Tibial artery (tissue), 4 donors: ENCODE results near the gene EIF1B.

Source experiments
- DNase-seq, 2 donors: peaks; one replicate each; pipeline ENCODE4 v3.0.0-alpha.2; 2019
- H3K27ac ChIP-seq, 2 donors: fragments of 200-600 bp; sonication (generic) in 1 of 2; 1 replicate in 1 of 2; 2 replicates in 1 of 2; pipeline ENCODE4 v1.5.1; 2018 to 2019; ENCODE audit warnings: mild to moderate bottlenecking in 1 of 2
- H3K27me3 ChIP-seq, 2 donors: fragments of 200-600 bp; sonication (generic) in 1 of 2; one replicate each; pipeline versions ENCODE4 v1.5.1 to v1.6.0; 2016 to 2019
- H3K36me3 ChIP-seq, 3 donors: fragments of 200-600 bp; sonication (generic) in 2 of 3; one replicate each; pipeline ENCODE4 v1.5.1; 2016 to 2019; ENCODE audit warnings: mild to moderate bottlenecking in 2 of 3
- H3K4me1 ChIP-seq, 4 donors: fragments of 200-600 bp; sonication (generic) in 2 of 4; 1 replicate in 3 of 4; 2 replicates in 1 of 4; pipeline ENCODE4 v1.5.1; 2016 to 2019
- H3K4me3 ChIP-seq, 2 donors: fragments of 200-600 bp; sonication (generic) in 1 of 2; 1 replicate in 1 of 2; 2 replicates in 1 of 2; pipeline ENCODE4 v1.5.1; 2018 to 2019; ENCODE audit warnings: mild to moderate bottlenecking in 2 of 2
- H3K9me3 ChIP-seq, 3 donors: fragments of 200-600 bp; sonication (generic) in 1 of 3; one replicate each; pipeline ENCODE4 v1.5.1; 2016 to 2019
- intact Hi-C: fragments of 100-400 bp; cut with DNase I; formaldehyde crosslinking; loops from one replicate; pipeline ENCODE4 v1.15.0; 2023; ENCODE audit warnings: low total_unique reads
- TF ChIP-seq, protein P1 (sequence below), 2 experiments: fragments of 200-600 bp in 1 of 2; fragments of 450-650 bp in 1 of 2; IDR thresholded peaks; one replicate each; pipeline ENCODE4 v1.5.1; 2017 to 2019; ENCODE audit warnings: antibody characterized with exemption in 2 of 2, mild to moderate bottlenecking in 1 of 2, moderate library complexity in 1 of 2

EIF1B gene

GRCh38 chr3:40291471-40291870 is 18.0 kb upstream of the EIF1B start:
- Histone ChIP-seq H3K27me3 (no peaks in the 10 kb centered on the region), H3K4me1 (no peaks in the 10 kb centered on the region), H3K27ac (no peak overlapping the region), H3K36me3 (peaks cover 0 to 14% (median 6%) of the 10 kb centered on the region in 3 donors), H3K4me3 (no peak overlapping the region), H3K9me3 (no peaks in the 10 kb centered on the region)
- TF ChIP-seq, protein P1, sequence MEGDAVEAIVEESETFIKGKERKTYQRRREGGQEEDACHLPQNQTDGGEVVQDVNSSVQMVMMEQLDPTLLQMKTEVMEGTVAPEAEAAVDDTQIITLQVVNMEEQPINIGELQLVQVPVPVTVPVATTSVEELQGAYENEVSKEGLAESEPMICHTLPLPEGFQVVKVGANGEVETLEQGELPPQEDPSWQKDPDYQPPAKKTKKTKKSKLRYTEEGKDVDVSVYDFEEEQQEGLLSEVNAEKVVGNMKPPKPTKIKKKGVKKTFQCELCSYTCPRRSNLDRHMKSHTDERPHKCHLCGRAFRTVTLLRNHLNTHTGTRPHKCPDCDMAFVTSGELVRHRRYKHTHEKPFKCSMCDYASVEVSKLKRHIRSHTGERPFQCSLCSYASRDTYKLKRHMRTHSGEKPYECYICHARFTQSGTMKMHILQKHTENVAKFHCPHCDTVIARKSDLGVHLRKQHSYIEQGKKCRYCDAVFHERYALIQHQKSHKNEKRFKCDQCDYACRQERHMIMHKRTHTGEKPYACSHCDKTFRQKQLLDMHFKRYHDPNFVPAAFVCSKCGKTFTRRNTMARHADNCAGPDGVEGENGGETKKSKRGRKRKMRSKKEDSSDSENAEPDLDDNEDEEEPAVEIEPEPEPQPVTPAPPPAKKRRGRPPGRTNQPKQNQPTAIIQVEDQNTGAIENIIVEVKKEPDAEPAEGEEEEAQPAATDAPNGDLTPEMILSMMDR (IDR thresholded peaks at IDR 0.05) = no peak
- intact Hi-C loops = no loop called here
- DNase-seq = no peak

DNA sequence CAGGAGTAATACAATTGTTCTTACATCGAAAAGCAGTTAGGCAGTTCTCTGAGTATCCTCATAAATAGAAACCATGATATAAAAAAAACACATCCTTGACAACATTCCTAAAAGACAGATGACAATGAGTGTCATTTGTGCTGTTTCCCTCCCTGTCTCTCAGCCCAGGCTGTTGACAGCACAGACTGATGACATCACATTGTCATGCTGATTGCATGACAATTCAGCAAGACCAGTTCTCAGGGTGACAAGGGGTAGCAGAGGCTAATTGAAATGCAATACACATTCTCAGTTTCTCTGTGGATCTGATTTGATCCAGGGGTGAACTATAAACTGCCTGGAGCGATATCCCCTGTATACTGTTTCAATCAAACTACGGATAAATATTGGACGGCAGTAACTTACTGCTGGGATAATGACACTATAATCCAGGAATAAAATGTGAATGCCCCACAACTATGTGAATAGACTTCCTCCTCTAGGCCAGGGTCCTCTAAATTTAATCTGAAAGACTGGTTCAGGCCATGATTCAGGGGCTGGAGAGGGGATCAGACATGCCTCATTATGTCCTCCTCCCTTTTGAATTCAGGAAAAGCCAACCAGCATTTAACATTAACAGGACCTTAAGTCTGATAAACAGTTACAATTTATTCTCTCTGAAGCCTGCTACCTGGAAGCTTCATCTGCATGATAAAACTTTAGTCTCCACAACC is 16.7 kb upstream of the EIF1B start:
- Histone ChIP-seq H3K4me1 (no peaks in the 10 kb centered on the region), H3K27me3 (no peaks in the 10 kb centered on the region), H3K9me3 (no peaks in the 10 kb centered on the region), H3K27ac (no peak overlapping the region), H3K36me3 (peaks cover 0 to 14% (median 6%) of the 10 kb centered on the region in 3 donors), H3K4me3 (no peak overlapping the region)
- DNase-seq = no peak
- intact Hi-C loops = no loop called here
- TF ChIP-seq, protein P1 (IDR thresholded peaks at IDR 0.05) = no peak

GRCh38 chr3:40294434-40294833 is 15.1 kb upstream of the EIF1B start:
- DNase-seq = no peak
- intact Hi-C loops = no loop called here

GRCh38 chr3:40298075-40298474 is 11.4 kb upstream of the EIF1B start:
- intact Hi-C loops = no loop called here
- Histone ChIP-seq H3K27me3 (no peaks in the 10 kb centered on the region), H3K36me3 (peaks cover 0 to 12% (median 0%) of the 10 kb centered on the region in 3 donors), H3K9me3 (no peaks in the 10 kb centered on the region), H3K27ac (no peak overlapping the region), H3K4me1 (peaks cover 0 to 12% (median 5%) of the 10 kb centered on the region in 4 donors), H3K4me3 (no peak overlapping the region)
- no peak for DNase-seq
- TF ChIP-seq, protein P1 (IDR thresholded peaks at IDR 0.05) = no peak

More at GRCh38 chr3:40294434-40294833, 15.1 kb upstream of the EIF1B start:
- TF ChIP-seq, protein P1 (IDR thresholded peaks at IDR 0.05) = no peak
- no peak overlapping the region for H3K4me3 ChIP-seq
- peaks cover 0 to 14% (median 6%) of the 10 kb centered on the region in 3 donors for H3K36me3 ChIP-seq
- H3K27ac ChIP-seq = no peak overlapping the region
- H3K4me1 ChIP-seq = no peaks in the 10 kb centered on the region
- H3K27me3 ChIP-seq = no peaks in the 10 kb centered on the region
- no peaks in the 10 kb centered on the region for H3K9me3 ChIP-seq

DNA sequence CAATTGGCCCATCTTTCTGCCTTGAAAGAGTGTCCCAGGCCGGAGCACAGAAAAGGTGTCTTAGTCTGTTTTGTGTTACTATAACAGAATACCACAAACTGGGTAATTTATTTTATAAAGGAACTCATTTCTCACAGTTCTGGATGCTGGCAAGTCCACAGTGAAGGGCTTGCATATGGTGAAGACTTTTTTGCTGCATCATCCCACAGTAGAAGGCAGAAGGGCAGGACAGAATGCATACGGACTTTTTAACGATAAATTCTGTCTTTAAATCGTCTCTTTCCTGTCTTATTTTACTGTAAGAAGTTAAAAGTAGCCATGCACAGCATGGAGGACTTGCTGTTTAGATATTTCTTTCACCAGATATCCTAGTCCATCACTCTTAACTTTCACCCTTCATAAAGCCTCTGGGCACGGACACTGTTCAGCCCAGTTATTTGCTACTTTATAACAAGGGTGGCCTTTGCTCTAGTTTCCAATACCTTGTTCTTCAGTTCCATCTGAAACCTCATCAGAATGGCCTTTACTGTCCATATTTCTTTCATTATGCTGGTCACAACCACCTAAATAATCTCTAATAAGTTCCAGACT is 10.3 kb upstream of the EIF1B start:
- H3K4me3 ChIP-seq = no peak overlapping the region
- H3K9me3 ChIP-seq = no peaks in the 10 kb centered on the region
- TF ChIP-seq, protein P1 (IDR thresholded peaks at IDR 0.05) = no peak
- no peak overlapping the region for H3K27ac ChIP-seq
- H3K4me1 ChIP-seq = peaks cover 0 to 18% (median 5%) of the 10 kb centered on the region in 4 donors
- intact Hi-C loops = no loop called here
- DNase-seq = no peak
- no peaks in the 10 kb centered on the region for H3K27me3 ChIP-seq
- peaks cover 0 to 12% (median 0%) of the 10 kb centered on the region in 3 donors for H3K36me3 ChIP-seq
